ENCODE data around the gene KRT4.

DNA sequence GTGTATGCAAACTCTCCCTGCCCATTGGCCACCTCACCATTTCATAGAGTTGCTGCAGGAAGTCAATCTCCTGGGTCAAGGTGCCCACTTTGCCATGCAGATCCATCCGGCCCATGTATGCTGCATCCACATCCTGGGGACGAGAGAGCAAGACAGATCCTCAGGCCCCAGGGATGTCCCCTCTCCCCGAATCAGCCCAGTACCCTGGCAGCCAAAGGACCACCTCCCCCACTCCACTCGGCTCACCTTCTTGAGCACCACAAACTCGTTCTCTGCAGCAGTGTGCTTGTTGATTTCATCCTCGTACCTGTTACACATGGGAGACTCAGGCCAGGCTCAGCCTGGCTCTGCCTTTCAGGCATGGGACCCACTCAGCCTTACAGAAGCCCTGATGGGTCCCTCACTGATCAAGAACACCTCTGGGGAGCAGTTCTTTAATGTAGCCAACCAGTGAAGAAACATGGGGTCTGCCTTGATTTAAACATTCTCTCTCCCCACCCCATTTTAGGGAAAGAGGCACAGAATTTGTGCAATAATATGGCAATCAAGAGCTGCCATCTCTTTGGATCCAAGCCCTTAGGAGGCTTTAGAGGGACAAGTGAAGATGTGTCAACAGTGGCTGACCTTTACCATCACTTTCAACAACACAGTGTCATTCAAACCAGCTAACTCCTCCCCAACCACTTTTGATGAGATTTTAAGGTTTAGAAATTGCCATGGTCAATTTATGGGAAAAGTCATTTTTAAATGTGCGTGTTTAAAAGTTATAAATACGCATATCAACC, 16.3 kb upstream of the KRT4 start:
- TF ChIP-seq, protein P1, sequence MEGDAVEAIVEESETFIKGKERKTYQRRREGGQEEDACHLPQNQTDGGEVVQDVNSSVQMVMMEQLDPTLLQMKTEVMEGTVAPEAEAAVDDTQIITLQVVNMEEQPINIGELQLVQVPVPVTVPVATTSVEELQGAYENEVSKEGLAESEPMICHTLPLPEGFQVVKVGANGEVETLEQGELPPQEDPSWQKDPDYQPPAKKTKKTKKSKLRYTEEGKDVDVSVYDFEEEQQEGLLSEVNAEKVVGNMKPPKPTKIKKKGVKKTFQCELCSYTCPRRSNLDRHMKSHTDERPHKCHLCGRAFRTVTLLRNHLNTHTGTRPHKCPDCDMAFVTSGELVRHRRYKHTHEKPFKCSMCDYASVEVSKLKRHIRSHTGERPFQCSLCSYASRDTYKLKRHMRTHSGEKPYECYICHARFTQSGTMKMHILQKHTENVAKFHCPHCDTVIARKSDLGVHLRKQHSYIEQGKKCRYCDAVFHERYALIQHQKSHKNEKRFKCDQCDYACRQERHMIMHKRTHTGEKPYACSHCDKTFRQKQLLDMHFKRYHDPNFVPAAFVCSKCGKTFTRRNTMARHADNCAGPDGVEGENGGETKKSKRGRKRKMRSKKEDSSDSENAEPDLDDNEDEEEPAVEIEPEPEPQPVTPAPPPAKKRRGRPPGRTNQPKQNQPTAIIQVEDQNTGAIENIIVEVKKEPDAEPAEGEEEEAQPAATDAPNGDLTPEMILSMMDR (conservative IDR thresholded peaks at IDR 0.05; ENCODE audit: low read length) = no peak
- no peak for TF ChIP-seq EZH2phosphoT487 (IDR thresholded peaks at IDR 0.05; ENCODE audit: borderline replicate concordance, low read depth, low read length)
